ENCODE measurements around the gene TMEM238. TPM values are rescaled to one million over a fixed set of nuclear protein-coding genes. Genes with fewer than 3 reads are reported as not detected.

TMEM238 gene
- total RNA-seq, 1 donor from 2014 or later: 21.4 TPM

DNA sequence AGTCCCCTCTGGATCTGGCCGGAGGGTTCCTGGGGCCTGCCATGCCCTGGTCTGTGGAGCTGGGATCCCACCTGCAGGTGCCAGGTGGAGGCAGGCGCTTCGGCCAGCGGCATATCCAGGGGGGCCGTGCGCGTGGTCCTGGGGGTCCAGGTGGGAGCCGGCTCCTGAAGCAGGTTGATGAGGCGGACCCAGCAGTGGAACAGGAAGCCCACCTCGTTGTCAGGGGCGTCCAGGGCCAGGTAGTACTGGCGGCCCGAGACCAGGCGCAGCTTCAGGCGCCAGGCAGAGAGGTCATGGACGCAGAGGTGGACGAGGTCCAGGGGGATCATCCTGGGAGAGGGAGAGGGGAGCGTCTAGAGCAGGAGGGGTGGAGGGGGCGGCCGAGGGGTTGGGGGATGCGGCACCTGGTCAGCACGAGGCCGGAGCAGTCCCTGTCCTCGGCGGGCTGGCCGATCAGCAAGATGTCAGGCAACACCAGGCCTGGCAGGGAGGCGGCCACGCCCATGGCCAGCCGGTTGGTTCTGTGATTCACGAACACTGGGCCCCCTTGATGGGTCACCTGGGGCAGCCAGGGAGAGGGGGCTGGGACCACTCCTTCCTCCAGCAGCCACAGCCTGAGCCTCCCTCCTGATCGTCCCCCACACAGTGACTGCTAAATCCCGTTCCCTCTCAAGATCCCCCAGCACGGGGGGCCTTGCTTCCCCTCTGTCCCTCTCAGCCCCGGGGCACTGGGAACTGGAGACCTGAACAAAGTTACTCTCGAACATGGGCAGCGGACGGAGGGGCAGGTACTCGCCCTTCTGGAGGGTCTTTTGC lies 21.7 kb downstream of the TMEM238 start:
- no peak overlapping the region for H3K4me3 ChIP-seq (ENCODE audit: low read depth, low read length)
- TF ChIP-seq, protein P1, sequence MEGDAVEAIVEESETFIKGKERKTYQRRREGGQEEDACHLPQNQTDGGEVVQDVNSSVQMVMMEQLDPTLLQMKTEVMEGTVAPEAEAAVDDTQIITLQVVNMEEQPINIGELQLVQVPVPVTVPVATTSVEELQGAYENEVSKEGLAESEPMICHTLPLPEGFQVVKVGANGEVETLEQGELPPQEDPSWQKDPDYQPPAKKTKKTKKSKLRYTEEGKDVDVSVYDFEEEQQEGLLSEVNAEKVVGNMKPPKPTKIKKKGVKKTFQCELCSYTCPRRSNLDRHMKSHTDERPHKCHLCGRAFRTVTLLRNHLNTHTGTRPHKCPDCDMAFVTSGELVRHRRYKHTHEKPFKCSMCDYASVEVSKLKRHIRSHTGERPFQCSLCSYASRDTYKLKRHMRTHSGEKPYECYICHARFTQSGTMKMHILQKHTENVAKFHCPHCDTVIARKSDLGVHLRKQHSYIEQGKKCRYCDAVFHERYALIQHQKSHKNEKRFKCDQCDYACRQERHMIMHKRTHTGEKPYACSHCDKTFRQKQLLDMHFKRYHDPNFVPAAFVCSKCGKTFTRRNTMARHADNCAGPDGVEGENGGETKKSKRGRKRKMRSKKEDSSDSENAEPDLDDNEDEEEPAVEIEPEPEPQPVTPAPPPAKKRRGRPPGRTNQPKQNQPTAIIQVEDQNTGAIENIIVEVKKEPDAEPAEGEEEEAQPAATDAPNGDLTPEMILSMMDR (conservative IDR thresholded peaks at IDR 0.05; ENCODE audit: low read depth, low read length): no peak
- DNase-seq (ENCODE audit: low read depth): no peak

GRCh38 chr19:55360902-55361301 lies 23.2 kb downstream of the TMEM238 start:
- TF ChIP-seq, protein P1 (conservative IDR thresholded peaks at IDR 0.05; ENCODE audit: low read depth, low read length): no peak
- DNase-seq (ENCODE audit: low read depth): no peak
- no peak overlapping the region for H3K4me3 ChIP-seq (ENCODE audit: low read depth, low read length)

DNA sequence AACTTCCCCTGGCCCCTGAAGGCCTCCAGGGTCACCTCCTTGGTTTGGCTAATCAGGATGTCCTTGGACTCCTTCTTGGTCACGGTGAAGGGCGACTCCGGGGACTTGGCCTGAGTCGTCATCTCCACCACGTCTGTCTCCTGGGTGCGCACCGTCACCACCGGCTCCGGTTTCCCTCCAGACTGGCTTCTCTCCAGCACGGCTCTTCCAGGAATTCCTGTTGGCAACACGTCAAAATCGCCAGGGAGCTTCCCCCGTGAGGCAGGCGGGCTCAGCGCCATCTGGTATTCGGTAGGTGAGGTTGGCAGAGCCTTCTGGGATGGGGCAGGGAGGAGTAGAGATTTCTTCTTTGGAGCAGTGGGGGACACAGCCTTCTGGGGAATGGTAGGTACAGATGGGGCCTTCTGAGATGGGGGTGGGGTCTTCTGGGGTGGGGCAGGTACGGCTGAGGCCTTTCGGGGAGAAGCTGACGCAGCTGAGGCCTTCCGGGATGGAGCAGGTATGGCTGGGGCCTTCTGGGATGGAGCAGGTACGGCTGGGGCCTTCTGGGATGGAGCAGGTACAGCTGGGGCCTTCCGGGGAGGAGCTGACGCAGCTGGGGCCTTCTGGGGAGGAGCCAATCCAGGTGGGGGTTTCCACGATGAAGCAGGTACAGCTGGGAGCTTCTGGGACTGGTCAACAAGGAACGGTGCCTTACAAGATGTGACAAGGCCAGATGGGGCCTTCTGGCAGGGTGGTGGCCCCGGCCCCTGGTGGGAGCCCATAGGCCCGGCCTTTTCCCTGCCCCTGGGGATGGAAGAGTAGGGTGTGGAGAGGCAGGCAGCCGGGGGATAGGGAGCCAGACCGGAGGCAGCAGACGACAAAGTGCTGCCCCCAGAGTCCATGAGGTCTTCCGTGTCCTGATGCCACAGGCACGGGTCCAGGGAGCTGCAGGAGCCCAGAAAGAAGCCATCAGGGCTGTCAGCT lies 24.9 kb downstream of the TMEM238 start:
- TF ChIP-seq, protein P1 (conservative IDR thresholded peaks at IDR 0.05; ENCODE audit: low read depth, low read length): no peak
- H3K4me3 ChIP-seq (ENCODE audit: low read depth, low read length): no peak overlapping the region
- no peak for DNase-seq (ENCODE audit: low read depth)

DNA sequence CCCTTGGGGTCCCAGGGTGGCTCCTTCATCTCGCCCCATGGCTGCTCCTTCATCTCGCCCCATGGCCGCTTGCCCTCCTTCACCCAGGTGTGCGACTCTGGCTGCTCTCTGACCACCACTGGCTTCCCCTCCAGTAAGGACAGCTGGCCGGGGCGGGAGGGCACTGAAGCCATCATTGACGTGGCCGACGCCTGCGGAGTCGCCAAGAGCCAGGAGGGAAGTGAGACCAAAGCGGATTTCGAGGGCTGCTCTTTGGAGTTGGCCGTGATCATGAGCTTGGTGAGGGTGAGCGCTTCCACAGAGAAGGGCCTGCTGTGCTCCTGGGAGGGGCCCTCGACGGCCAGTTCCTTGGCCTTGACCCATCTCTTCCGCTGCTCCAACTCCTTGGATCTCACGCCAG lies 25.6 kb downstream of the TMEM238 start:
- TF ChIP-seq, protein P1 (conservative IDR thresholded peaks at IDR 0.05; ENCODE audit: low read depth, low read length): no peak
- no peak overlapping the region for H3K4me3 ChIP-seq (ENCODE audit: low read depth, low read length)
- DNase-seq (ENCODE audit: low read depth): no peak

- no peak overlapping the region for H3K4me3 ChIP-seq (ENCODE audit: low read depth, low read length)
- DNase-seq (ENCODE audit: low read depth): no peak
- TF ChIP-seq, protein P1 (conservative IDR thresholded peaks at IDR 0.05; ENCODE audit: low read depth, low read length): no peak
These were observed 28.8 kb downstream of the TMEM238 start for GRCh38 chr19:55355213-55355821.

DNA sequence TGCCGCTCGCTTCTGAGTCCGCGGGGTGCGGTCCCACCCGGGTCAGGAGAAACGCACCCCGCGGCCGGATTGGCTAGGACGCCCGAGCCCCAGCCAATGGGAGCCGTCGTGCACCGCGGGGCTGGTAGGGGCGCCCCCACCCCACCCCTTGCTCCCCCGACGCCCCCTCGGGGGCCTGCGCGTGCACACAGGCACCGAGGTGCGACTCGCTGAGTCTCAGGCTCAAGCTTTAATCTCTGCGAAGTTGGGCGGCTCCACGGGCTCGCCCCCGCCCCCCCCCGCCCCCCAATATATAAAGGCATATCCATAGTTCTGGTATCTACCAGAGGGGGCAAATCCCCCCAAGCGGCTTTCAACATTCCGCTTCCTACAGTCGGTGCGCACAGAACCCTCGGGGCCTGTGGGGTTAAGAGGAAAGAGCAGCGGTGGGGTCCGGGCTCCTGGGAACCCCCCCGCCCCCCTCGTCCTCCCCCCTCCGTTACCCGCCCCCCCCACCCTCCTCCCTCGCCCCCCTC lies 29.3 kb downstream of the TMEM238 start, which contains the start of gene COX6B2:
Gene COX6B2, minus strand, starts transcription at position 22 of the 515 bp plus-strand sequence. CDS start 198 bp downstream, outside the sequence.
- peak within 1 kb of the TSS; percentile 57 for H3K4me3 ChIP-seq (ENCODE audit: low read depth, low read length)
- DNase-seq (ENCODE audit: low read depth): no peak
- TF ChIP-seq, protein P1 (conservative IDR thresholded peaks at IDR 0.05; ENCODE audit: low read depth, low read length): no peak

Data from epithelial cell of proximal tubule (primary cell).